ENCODE data around the gene TNS2. TPM values are rescaled to one million over a fixed set of nuclear protein-coding genes. Genes with fewer than 3 reads are reported as not detected.

Gene TNS2
- total and polyA plus RNA-seq, 2 of the 13 experiments (the other 11 are each of a cell fraction or from before 2014, with no cell fraction given) = 8.9 to 20.4 TPM

- peak overlapping the region; percentile 94 for H3K4me2 ChIP-seq (ENCODE audit: low read depth, low read length)
- ATAC-seq (no peak), DNase-seq (ENCODE audit: low spot score) (no peak), FAIRE-seq (no peak)
- BruUV-seq (replicated peaks) = no TSS peak
- peak overlapping the region in 1 of 3 experiments; percentile 31; a peak in 1 of 6 replicates for H3K4me3 ChIP-seq (replicated peaks in 1 of 3; ENCODE audit: insufficient read depth in 1 of 3, low read depth in 2 of 3, low read length in 3 of 3)
- H4K20me1 ChIP-seq (ENCODE audit: insufficient read depth, low read length) = no peaks in the 10 kb centered on the region
- 8% methylated on average over 10 of the region's 11 CpGs for WGBS (ENCODE audit: low lambda C conversion rate)
- no peak overlapping the region for H3K9ac ChIP-seq (ENCODE audit: insufficient read depth, low read depth, low read length)
- H2AFZ ChIP-seq (ENCODE audit: low read length) = no peak overlapping the region
- intact Hi-C loops (cut with micrococcal nuclease; ENCODE audit: unreplicated experiment) = no loop called here
- no peaks in the 10 kb centered on the region for H3K9me3 ChIP-seq (ENCODE audit: low read length)
- H3K27ac ChIP-seq (ENCODE audit: extremely low read length, insufficient read depth, low read length) = no peak overlapping the region
- CTCF ChIA-PET (ENCODE audit: low intra/inter-chr PET ratio, low total read pairs) = no interaction called here
- no peaks in the 10 kb centered on the region for H3K36me3 ChIP-seq (replicated peaks in 1 of 2; ENCODE audit: control insufficient read depth in 1 of 2, insufficient read depth in 2 of 2, low read length in 2 of 2)
- H3K27me3 ChIP-seq (ENCODE audit: control insufficient read depth in 1 of 2, insufficient read depth in 2 of 2, low read length in 2 of 2) = peaks cover 0 to 19% of the 10 kb centered on the region in 2 experiments; a peak in 3 of 5 replicates
- TF ChIP-seq, protein P1, sequence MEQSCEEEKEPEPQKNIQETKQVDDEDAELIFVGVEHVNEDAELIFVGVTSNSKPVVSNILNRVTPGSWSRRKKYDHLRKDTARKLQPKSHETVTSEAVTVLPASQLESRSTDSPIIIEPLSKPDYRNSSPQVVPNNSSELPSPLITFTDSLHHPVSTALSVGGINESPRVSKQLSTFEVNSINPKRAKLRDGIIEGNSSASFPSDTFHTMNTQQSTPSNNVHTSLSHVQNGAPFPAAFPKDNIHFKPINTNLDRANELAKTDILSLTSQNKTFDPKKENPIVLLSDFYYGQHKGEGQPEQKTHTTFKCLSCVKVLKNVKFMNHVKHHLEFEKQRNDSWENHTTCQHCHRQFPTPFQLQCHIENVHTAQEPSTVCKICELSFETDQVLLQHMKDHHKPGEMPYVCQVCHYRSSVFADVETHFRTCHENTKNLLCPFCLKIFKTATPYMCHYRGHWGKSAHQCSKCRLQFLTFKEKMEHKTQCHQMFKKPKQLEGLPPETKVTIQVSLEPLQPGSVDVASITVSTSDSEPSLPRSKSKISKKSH (CRISPR knock-in tag; IDR thresholded peaks at IDR 0.05; ENCODE audit: borderline replicate concordance) = no peak
- TF ChIP-seq SOX6 (IDR thresholded peaks at IDR 0.05) (no peak), SOX6 (CRISPR knock-in tag; IDR thresholded peaks at IDR 0.05) (peak; percentile 66), CSRNP2 (CRISPR knock-in tag; conservative IDR thresholded peaks at IDR 0.05; ENCODE audit: low read depth) (no peak), MTF2 (CRISPR knock-in tag; IDR thresholded peaks at IDR 0.05; ENCODE audit: borderline replicate concordance) (no peak), SOX5 (CRISPR knock-in tag; IDR thresholded peaks at IDR 0.05; ENCODE audit: borderline replicate concordance) (peak; percentile 41; the same call in 1 of the 2 replicates), SOX13 (IDR thresholded peaks at IDR 0.05) (no peak), SOX13 (CRISPR knock-in tag; conservative IDR thresholded peaks at IDR 0.05 in 1 of 2, IDR thresholded peaks at IDR 0.05 in 1 of 2) (peak in 1 of 2 experiments; percentile 69; a peak in 2 of 4 replicates), CCAR2 (optimal IDR thresholded peaks at IDR 0.05; ENCODE audit: low read depth, low read length) (no peak)
- no peaks in the 10 kb centered on the region for H3K79me2 ChIP-seq (ENCODE audit: insufficient read depth, low read length)
- H3K4me1 ChIP-seq (ENCODE audit: insufficient read depth, low read length) = peaks cover 70% of the 10 kb centered on the region
- POLR2A ChIA-PET = interaction anchor here (1.5 kb wide), 1 partner anchor 47 kb away, joined by 3 read pairs; no protein-coding TSS in a partner anchor
- in situ Hi-C loops (cut with HindIII; ENCODE audit: extremely low pct_ligation_motif_present, low pct_unique_long_range_greater_than_20kb) = no loop called here
Observed at GRCh38 chr12:53096089-53096741, 46.4 kb downstream of the TNS2 start.

Measured in HepG2 (cell line).